Naive thymus-derived CD8-positive, alpha-beta T cell (primary cell): ENCODE results near the gene TMEM184B. TPM values are rescaled to one million over a fixed set of nuclear protein-coding genes. Genes with fewer than 3 reads are reported as not detected.

Source experiments
- ATAC-seq, 2 donors: fragments of 150-1000 bp; cut with Tn5 transposase in 1 of 2; sonication (Bioruptor Pico), chemical (Tn5 transposase) in 1 of 2; 1 replicate in 1 of 2; 2 replicates in 1 of 2; pipeline ENCODE4 v1.10.0; 2021; ENCODE audit warnings: mild to moderate bottlenecking in 2 of 2, moderate library complexity in 2 of 2
- POLR2A ChIA-PET: fragments of 350-600 bp; sonication (Branson Sonifier 250); formaldehyde crosslinking; loops from one replicate; lab custom pipeline; 2021; ENCODE audit warnings: antibody characterized with exemption; lab: Charles Lee
- DNase-seq, 10 donors: peaks; one replicate each; pipeline versions ENCODE4 v3.0.0 to v3.0.0-alpha.2; 2020 to 2022
- H3K27ac Mint-ChIP-seq, 10 donors: one replicate each; pipeline ENCODE4 v1.8.0; 2020 to 2022; ENCODE audit warnings: mild to moderate bottlenecking in 10 of 10, mixed read lengths in 10 of 10, moderate library complexity in 4 of 10, inconsistent platforms in 1 of 10
- H3K27me3 Mint-ChIP-seq, 5 donors: one replicate each; pipeline ENCODE4 v1.8.0; 2021 to 2022; ENCODE audit warnings: mixed read lengths in 5 of 5
- H3K36me3 Mint-ChIP-seq, 3 donors: one replicate each; pipeline ENCODE4 v1.8.0; 2020 to 2022; ENCODE audit warnings: mixed read lengths in 3 of 3, mild to moderate bottlenecking in 2 of 3, inconsistent platforms in 1 of 3
- H3K4me1 Mint-ChIP-seq, 4 donors: one replicate each; pipeline ENCODE4 v1.8.0; 2021 to 2022; ENCODE audit warnings: mixed read lengths in 4 of 4
- H3K4me3 Mint-ChIP-seq, 10 donors: one replicate each; pipeline ENCODE4 v1.8.0; 2020 to 2022; ENCODE audit warnings: mild to moderate bottlenecking in 10 of 10, mixed read lengths in 10 of 10, moderate library complexity in 6 of 10, inconsistent platforms in 1 of 10
- H3K9me3 Mint-ChIP-seq, 9 donors: one replicate each; pipeline ENCODE4 v1.8.0; 2020 to 2022; ENCODE audit warnings: mixed read lengths in 9 of 9, mild to moderate bottlenecking in 3 of 9, inconsistent platforms in 1 of 9, moderate library complexity in 1 of 9
- polyA plus RNA-seq, 3 donors: library from polyadenylated mRNA; unstranded; fragments of 300-500 nt; fragmentation: Illumina TruSeq; gene quantifications; one replicate each; pipeline ENCODE4 v1.2.3, GENCODE V29; 2021
- total RNA-seq, 8 experiments: library from RNA in 2 of 8; stranded (reverse) in 2 of 8; gene quantifications; one replicate each; pipeline ENCODE4 v1.2.3 and lab custom pipeline; 2021 to 2026

Gene TMEM184B
- total and polyA plus RNA-seq, 5 experiments from 2014 or later = 5.1 to 26.8 (median 13.0) TPM

DNA sequence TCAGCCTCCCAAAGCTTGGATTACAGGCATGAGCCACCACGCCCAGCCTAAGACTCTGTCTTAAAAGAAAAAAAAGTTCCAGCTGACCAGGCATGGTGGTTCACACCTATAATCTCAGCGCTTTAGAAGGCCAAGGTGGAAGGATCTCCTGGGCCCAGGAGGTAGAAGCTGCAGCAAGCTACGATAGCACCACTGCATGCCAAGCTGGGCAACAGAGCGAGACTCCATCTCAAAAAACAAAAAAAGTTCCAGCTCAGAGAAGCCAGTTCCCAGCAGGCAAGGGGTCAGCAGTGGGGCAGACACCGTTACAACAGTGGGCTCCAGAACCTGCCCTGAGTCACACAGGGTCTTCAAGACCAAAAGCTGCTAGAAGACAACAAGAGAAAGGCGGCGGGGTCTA is 3.3 kb downstream of the TMEM184B start:
- ATAC-seq (no peak), DNase-seq (no peak)
- H3K27me3 Mint-ChIP-seq = no peaks in the 10 kb centered on the region
- no peak overlapping the region for H3K4me3 Mint-ChIP-seq
- POLR2A ChIA-PET = interaction anchor here (0.5 kb wide), 1 partner anchor 12 kb away, joined by 3 read pairs; no protein-coding TSS in a partner anchor
- H3K4me1 Mint-ChIP-seq = peaks cover 30 to 77% (median 72%) of the 10 kb centered on the region in 4 donors
- peak overlapping the region in 8 of 10 donors; percentile 22 to 90 (median 60) for H3K27ac Mint-ChIP-seq
- H3K9me3 Mint-ChIP-seq = no peaks in the 10 kb centered on the region
- no peaks in the 10 kb centered on the region for H3K36me3 Mint-ChIP-seq

DNA sequence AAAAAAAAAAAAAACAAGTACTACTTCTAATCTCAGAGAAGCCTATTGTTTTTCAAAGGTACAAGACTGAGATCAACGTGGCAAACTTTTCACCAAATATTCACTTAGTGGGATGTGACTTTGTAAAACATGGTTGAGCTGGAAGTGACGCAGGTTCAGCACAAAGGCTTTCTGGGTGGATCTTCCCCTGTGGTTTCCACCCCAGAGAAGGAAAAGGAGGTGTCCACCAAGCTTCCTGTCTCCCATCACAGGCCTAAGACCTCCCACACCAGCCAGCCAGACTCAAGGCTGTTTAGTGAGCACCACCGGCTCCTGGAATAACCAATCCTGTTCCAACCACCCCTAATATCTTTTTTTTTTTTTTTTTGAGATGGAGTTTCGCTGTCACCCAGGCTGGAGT is 5.7 kb downstream of the TMEM184B start:
- POLR2A ChIA-PET = interaction anchor here (0.7 to 1.2 kb wide), 3 partner anchors 48 to 64 kb away, joined by 3 read pairs; no protein-coding TSS in a partner anchor
- Mint-ChIP-seq H3K9me3 (no peaks in the 10 kb centered on the region), H3K4me3 (peak overlapping the region; percentile 12 to 81 (median 62)), H3K27ac (peak overlapping the region; percentile 72 to 93 (median 90)), H3K27me3 (no peaks in the 10 kb centered on the region), H3K36me3 (peaks cover 0 to 11% (median 0%) of the 10 kb centered on the region in 3 donors), H3K4me1 (peaks cover 31 to 82% (median 66%) of the 10 kb centered on the region in 4 donors)
- DNase-seq (peak in 9 of 10 donors; percentile 29 to 84 (median 70)), ATAC-seq (peak; percentile 89 to 97)

DNA sequence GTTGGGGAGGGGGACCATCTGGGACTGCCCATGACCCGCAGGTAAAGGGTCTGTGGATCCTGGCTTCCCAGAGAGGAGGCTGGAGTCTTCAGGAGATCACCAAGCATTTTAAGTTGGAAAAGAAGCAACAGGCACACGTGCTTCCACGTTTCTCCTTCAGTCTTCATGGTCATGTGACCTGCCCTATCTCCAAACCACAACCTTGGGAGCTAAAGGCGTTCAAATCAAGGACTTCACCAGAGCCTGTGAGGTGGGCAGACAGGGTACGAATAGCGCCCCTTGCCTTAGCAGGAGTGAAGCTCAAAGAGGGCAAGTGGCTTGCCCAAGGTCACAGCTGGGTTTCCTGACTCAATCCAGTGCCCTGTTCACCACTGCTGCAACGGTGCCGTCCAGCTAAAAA is 6.7 kb downstream of the TMEM184B start:
- H3K36me3 Mint-ChIP-seq = peaks cover 0 to 11% (median 0%) of the 10 kb centered on the region in 3 donors
- H3K9me3 Mint-ChIP-seq = no peaks in the 10 kb centered on the region
- H3K27ac Mint-ChIP-seq = peak overlapping the region; percentile 72 to 93 (median 90)
- H3K27me3 Mint-ChIP-seq = no peaks in the 10 kb centered on the region
- DNase-seq (no peak), ATAC-seq (no peak)
- peaks cover 33 to 80% (median 61%) of the 10 kb centered on the region in 4 donors for H3K4me1 Mint-ChIP-seq
- H3K4me3 Mint-ChIP-seq = peak overlapping the region in 5 of 10 donors; percentile 10 to 64 (median 58)
- POLR2A ChIA-PET = interaction anchor here (0.5 kb wide), 1 partner anchor 497 kb away, joined by 3 read pairs; no protein-coding TSS in a partner anchor

DNA sequence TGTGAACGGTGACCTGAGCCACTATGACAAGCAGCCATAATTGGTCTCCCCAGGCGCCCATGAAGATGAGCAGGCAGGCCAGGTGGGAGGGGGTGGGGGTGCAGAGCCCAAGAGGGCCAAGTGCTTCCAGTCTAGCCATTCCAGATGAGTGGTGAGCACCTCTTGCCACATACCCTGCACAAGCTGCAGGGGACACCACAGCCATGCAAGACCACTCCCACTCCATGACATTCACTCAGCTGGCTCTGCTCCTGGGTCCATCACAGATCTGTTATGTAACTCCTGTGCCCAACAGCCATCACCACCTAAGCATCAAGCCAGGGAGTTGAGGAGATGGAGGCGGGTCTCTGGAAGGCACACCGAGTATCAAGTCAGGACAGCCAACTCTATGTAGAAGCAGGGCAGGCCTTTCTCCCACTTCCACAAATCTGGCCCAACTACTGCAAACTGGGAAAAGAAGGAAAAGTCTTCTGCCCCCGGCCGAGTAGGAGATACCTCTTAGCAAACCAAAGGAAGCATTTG is 8.4 kb downstream of the TMEM184B start:
- no peak for DNase-seq
- Mint-ChIP-seq H3K4me3 (no peak overlapping the region), H3K27ac (peak overlapping the region in 1 of 10 donors; percentile 55), H3K4me1 (peaks cover 25 to 71% (median 54%) of the 10 kb centered on the region in 4 donors), H3K36me3 (peaks cover 0 to 16% (median 0%) of the 10 kb centered on the region in 3 donors), H3K27me3 (no peaks in the 10 kb centered on the region), H3K9me3 (no peaks in the 10 kb centered on the region)
- ATAC-seq = no peak
- POLR2A ChIA-PET = no interaction called here

DNA sequence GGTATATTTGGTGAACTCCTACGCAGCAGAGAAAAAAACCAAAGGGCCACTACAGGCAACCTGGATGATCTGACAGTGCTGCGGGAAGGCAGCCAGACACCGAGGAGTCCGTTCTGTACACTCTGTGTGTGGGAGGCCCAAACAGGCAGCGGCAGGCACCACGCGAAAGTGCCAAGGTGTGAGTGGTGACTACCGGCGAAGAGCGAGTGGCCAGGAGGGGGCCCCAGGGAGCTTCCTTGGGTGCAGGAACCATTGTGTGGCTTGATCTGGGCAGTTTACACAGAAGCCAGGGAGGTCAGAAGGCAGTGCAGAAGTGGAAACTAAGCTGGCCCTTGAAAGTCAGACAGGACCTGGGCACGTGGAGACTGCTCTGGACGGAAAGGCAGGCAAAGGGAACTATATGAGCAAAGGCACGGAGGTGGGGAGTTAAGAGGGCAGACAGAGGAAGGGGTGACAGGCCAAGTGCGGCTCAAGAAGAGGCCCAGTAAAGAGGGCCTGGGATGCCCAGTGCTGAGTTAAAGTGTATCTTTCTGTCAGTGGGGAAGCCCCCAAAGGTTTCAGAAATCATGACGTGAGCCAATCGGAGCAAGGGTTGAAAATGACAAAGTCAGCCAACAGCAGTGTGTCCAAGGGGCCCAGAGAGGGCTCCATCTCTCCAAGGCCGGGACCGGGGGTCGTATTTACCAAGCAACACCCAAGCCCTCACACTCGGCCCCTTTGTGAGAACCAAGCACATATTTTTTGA is 10.6 kb downstream of the TMEM184B start:
- H3K27ac Mint-ChIP-seq = peak overlapping the region in 3 of 10 donors; percentile 4 to 61 (median 58)
- peak in 5 of 10 donors; percentile 14 to 31 (median 27) for DNase-seq
- H3K9me3 Mint-ChIP-seq = no peaks in the 10 kb centered on the region
- no peaks in the 10 kb centered on the region for H3K27me3 Mint-ChIP-seq
- H3K36me3 Mint-ChIP-seq = peaks cover 0 to 18% (median 0%) of the 10 kb centered on the region in 3 donors
- peak in 1 of 2 donors; percentile 9 for ATAC-seq
- peak overlapping the region in 2 of 10 donors; percentile 11 to 54 for H3K4me3 Mint-ChIP-seq
- POLR2A ChIA-PET = no interaction called here
- H3K4me1 Mint-ChIP-seq = peaks cover 22 to 60% (median 42%) of the 10 kb centered on the region in 4 donors

DNA sequence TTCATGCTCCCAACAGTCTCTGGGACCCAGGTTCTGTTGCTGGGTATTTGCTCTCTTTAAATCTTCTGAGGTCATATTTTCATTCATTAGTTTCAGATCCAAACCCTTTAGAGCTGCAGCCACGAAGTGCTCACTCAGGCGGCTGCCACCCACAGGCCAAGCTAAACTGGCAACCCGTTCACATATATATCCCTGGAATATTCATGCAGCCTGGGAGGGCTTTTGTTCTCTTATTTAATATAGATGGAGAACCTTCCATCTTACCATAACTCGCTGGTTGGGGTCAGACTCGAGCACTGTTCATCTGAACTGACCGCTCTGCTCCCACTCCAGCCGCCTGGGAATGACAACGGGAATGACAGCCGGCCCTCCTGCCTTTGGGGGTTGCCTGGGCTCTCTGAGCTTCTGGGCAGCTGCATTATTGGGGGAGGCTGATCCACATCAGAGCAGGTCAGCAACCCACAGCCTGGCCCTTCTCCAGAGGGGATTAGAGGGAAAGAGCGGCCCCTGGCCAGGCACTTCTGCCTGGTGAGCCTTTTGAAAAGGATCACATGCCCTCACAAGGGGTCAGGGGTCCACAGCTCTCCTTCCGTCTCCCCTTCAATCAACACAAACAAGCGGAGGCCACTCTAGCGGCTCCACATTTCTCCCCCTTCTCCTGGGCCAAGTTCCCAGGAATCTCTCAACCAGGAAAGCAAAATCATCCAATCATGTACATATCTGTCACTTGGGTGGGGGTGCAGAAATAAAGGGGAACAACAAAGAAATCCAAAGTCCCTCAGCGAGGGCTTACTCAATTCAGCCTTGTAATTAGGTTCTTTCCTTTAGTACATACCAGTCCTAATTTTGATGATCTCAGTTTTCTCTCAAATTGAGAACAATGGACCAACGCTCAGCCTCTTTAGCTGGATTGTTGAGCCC is 11.8 kb downstream of the TMEM184B start:
- Mint-ChIP-seq H3K36me3 (peaks cover 0 to 18% (median 0%) of the 10 kb centered on the region in 3 donors), H3K9me3 (no peaks in the 10 kb centered on the region), H3K4me3 (peak overlapping the region in 1 of 10 donors; percentile 58), H3K4me1 (peaks cover 22 to 52% (median 36%) of the 10 kb centered on the region in 4 donors), H3K27ac (peak overlapping the region in 3 of 10 donors; percentile 31 to 75 (median 70)), H3K27me3 (no peaks in the 10 kb centered on the region)
- POLR2A ChIA-PET = no interaction called here
- DNase-seq (no peak), ATAC-seq (no peak)

DNA sequence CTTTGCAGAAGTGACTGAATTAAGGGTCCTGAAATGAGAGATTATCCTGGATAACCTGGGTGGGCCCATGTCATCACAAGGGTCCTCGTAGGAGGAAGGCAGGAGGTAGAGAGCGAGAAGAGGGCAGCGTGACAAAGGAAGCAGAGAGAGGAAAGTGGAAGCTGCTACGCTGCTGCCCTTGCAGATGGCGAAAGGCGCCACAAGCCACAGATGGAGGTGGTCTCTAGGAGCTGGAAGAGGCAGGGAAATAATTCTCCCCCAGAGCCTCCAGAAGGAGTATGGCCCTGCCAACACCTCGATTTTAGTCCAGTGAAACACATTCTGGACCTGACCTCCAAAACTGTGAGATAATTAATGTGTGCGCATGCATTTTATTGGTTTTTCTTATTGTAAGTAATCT is 13.4 kb downstream of the TMEM184B start:
- peaks cover 0 to 18% (median 0%) of the 10 kb centered on the region in 3 donors for H3K36me3 Mint-ChIP-seq
- no peaks in the 10 kb centered on the region for H3K27me3 Mint-ChIP-seq
- H3K9me3 Mint-ChIP-seq = no peaks in the 10 kb centered on the region
- H3K27ac Mint-ChIP-seq = no peak overlapping the region
- no peak overlapping the region for H3K4me3 Mint-ChIP-seq
- peaks cover 21 to 46% (median 29%) of the 10 kb centered on the region in 4 donors for H3K4me1 Mint-ChIP-seq
- POLR2A ChIA-PET = no interaction called here
- DNase-seq (no peak), ATAC-seq (no peak)

DNA sequence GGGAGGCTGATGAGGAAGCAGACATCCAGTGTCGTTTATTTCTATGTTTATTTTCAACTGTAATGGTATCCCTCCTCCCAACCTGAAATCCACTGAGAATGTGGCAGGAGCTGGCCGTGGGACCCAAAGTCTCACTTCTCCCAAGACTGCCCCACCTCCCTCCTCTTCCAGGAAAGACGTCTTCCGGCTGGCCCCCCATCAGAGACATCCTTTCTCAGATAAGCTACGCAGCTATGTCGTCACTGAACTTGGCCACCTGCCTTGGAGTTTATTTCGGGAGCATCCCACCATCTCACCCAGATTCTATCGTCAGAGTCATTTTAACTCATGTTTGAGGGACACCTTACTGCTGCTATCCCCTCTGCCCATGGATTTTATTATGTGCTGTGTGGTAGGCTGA is 13.9 kb downstream of the TMEM184B start:
- no peak for DNase-seq
- H3K27ac Mint-ChIP-seq = peak overlapping the region in 1 of 10 donors; percentile 40
- H3K36me3 Mint-ChIP-seq = peaks cover 0 to 16% (median 0%) of the 10 kb centered on the region in 3 donors
- POLR2A ChIA-PET = no interaction called here
- H3K4me3 Mint-ChIP-seq = no peak overlapping the region
- H3K27me3 Mint-ChIP-seq = no peaks in the 10 kb centered on the region
- no peaks in the 10 kb centered on the region for H3K9me3 Mint-ChIP-seq
- no peak for ATAC-seq
- peaks cover 19 to 43% (median 29%) of the 10 kb centered on the region in 4 donors for H3K4me1 Mint-ChIP-seq

DNA sequence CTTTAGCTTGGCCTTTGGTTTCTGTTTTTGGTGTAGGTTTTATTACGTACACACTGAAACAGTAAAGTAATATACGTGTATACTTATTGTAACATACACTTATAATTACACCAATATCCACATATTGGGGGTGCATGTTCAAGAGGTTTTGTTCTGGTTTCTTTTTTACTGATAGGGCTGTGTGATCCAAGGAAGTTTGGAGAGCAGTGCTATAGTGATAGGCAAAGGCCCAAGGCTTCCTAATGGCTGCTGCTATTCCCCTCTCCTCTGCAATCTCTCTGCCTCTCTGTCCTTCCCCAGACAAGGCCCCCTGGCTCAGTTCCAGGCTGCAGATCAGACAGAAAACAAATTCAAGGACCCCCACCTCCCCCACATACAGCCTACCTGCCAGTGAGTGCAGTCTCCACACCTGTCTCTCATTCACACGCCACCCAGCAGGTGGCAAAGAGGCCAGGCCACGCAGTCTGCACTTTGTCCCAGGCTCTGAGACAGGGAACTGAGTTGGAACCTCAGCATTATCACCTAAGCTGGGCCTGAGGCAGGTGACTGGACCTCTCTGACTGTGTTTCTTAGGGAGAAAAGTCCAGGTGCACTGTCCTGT is 15.1 kb downstream of the TMEM184B start:
- no peak overlapping the region for H3K4me3 Mint-ChIP-seq
- peaks cover 19 to 38% (median 27%) of the 10 kb centered on the region in 4 donors for H3K4me1 Mint-ChIP-seq
- H3K9me3 Mint-ChIP-seq = no peaks in the 10 kb centered on the region
- POLR2A ChIA-PET = no interaction called here
- DNase-seq = no peak
- no peak for ATAC-seq
- peak overlapping the region in 2 of 10 donors; percentile 27 to 39 for H3K27ac Mint-ChIP-seq
- peaks cover 0 to 8% (median 0%) of the 10 kb centered on the region in 3 donors for H3K36me3 Mint-ChIP-seq
- H3K27me3 Mint-ChIP-seq = no peaks in the 10 kb centered on the region

DNA sequence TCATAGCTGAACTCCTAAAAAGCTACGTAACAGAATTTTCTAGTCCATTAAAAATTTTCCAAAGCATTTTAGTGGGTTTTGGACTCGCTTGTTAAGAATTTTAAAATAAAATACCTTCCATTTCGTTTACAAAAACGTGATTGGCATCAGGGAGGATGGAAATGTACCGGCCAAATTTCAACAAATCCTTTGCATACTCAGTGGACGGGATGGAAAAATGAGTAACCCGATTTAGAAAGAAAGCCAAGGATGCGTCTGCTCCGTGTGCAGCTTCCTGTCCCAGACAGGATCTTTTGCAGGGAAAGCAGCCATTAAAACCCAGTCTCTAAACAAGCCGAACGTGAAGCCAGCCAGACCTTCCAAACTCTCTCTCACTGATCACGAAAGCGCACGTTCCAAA is 15.6 kb downstream of the TMEM184B start:
- H3K4me3 Mint-ChIP-seq = no peak overlapping the region

DNA sequence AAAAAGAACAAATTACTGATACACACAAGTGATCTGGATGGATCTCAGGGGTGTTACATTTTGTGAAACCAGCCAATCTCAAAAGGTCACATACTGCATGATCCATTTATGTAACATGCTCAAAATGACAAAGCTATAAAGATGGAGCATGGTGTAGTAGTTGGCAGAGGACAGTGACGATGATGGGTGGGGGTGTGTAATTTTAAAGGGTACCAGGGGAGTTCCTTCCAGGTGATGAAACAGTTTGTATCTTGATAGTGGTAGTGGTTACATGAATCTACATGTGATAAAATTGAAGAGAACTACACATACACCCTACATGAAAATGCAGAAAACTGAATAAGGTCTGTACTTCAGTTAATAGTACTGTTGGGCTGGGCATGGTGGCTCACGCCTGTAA is 17.1 kb downstream of the TMEM184B start:
- Mint-ChIP-seq H3K27me3 (no peaks in the 10 kb centered on the region), H3K4me3 (no peak overlapping the region), H3K27ac (peak overlapping the region in 1 of 10 donors; percentile 7), H3K36me3 (peaks cover 0 to 7% (median 0%) of the 10 kb centered on the region in 3 donors), H3K9me3 (no peaks in the 10 kb centered on the region), H3K4me1 (peaks cover 9 to 30% (median 16%) of the 10 kb centered on the region in 4 donors)
- POLR2A ChIA-PET = no interaction called here
- ATAC-seq (no peak), DNase-seq (no peak)

More for the DNA sequence above, 15.6 kb downstream of the TMEM184B start:
- POLR2A ChIA-PET = no interaction called here
- Mint-ChIP-seq H3K27ac (peak overlapping the region in 1 of 10 donors; percentile 27), H3K27me3 (no peaks in the 10 kb centered on the region), H3K4me1 (peaks cover 16 to 35% (median 25%) of the 10 kb centered on the region in 4 donors), H3K9me3 (no peaks in the 10 kb centered on the region), H3K36me3 (peaks cover 0 to 8% (median 0%) of the 10 kb centered on the region in 3 donors)
- no peak for ATAC-seq
- no peak for DNase-seq

DNA sequence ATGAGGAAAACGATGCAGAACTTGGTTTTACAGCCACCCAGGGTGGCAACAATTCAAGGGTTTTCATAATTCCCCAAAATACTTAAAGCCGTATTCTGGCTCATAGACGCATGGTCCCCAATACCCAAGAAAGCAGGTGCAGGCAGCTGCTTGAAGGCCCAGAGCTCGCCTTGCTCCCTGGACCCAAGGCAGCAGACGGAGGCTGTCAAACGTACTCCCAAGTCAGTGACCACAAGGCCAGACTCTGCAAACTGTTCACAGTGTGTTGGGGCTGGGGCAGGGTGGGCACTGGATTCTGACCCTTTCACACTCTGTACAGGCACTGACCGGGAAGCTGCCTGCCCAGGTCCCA is 21.5 kb downstream of the TMEM184B start:
- H3K36me3 Mint-ChIP-seq = peaks cover 0 to 16% (median 13%) of the 10 kb centered on the region in 3 donors

More for the DNA sequence above, 21.5 kb downstream of the TMEM184B start:
- H3K27ac Mint-ChIP-seq = no peak overlapping the region
- no peak overlapping the region for H3K4me3 Mint-ChIP-seq
- peaks cover 0 to 3% (median 0%) of the 10 kb centered on the region in 9 donors for H3K9me3 Mint-ChIP-seq
- DNase-seq (no peak), ATAC-seq (no peak)
- peaks cover 6 to 15% (median 10%) of the 10 kb centered on the region in 4 donors for H3K4me1 Mint-ChIP-seq
- POLR2A ChIA-PET = no interaction called here
- no peaks in the 10 kb centered on the region for H3K27me3 Mint-ChIP-seq
